IPS DF 19.7 (cell line): ENCODE measurements around the gene FAM25A.
"Not testable (repeated sequence)": the region's sequence is repeated elsewhere in the genome, so short reads cannot be mapped to it uniquely, and the experiment has no call there.

Source experiments
- DNase-seq: peaks from one replicate; pipeline ENCODE4 v3.0.0-alpha.2; 2013; ENCODE audit warnings: low read depth, low spot score

Gene FAM25A

DNA sequence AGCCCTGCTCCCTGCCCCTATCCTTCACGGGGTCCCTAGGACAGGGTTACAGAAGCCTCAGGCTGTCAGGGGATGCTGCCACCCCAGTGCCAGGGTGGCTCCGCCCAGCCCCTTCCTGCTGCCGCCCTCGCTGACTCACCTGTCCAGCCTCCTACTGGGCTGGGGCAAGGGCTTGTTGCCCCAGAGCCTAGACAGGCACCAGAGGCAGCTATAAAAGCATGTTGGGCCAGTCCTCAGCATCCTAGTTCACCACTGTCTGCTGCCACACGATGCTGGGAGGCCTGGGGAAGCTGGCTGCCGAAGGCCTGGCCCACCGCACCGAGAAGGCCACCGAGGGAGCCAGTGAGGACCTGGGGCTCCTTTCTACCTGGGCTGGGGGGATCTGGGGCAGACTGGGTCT lies at the start of gene FAM25A:
FAM25A (plus strand) TSS at position 239 of the 400 bp plus-strand sequence; CDS start at position 270, 31 bp downstream.
- DNase-seq: not testable (repeated sequence)

DNA sequence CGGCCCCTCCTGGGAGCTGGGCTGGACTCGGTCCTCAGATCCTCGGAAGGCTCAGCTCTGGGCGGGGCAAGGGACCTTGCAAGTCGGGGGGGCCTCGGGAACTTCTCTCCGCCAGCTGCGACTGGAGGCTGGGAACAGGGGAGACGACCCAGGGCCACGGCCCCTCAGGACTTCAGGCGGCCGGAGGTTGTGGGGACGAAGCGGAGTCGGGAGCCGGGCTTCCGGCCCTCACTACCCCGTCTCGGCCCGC lies 49.2 kb upstream of the FAM25A start:
- DNase-seq: no peak

GRCh38 chr10:86971232-86971991 lies 48.7 kb upstream of the FAM25A start:
- no peak for DNase-seq

GRCh38 chr10:86972613-86973380 lies 47.3 kb upstream of the FAM25A start:
- no peak for DNase-seq

DNA sequence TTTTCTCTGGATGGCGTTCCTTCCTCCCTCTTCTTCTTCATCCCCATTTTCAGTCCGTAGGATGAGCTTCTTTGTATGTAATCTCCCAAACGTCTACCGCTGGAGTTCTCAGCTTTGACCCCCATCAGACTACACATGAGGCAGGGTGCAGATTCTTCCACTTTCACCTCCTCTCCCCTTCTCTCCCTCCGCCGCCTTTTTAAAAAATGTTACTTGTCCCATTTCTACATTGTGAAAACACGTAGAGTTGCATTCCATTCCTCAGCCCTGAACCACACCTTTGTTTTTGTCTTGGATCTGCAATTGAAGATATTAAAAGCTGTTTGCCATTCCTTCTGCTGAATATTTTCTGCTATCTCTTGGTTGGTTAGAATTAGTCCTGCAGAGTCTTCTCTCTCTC lies 45.6 kb upstream of the FAM25A start:
- no peak for DNase-seq

- DNase-seq: no peak
These were observed 43.6 kb upstream of the FAM25A start for GRCh38 chr10:86976362-86977056.

- not testable (repeated sequence) for DNase-seq
These were observed 41.6 kb upstream of the FAM25A start for GRCh38 chr10:86978457-86978856.

- no peak for DNase-seq
These were observed 40.7 kb upstream of the FAM25A start for GRCh38 chr10:86979296-86979818.

- DNase-seq: no peak
These were observed 40.1 kb upstream of the FAM25A start for GRCh38 chr10:86979977-86980448.

GRCh38 chr10:86981020-86981419 lies 39.1 kb upstream of the FAM25A start:
- not testable (repeated sequence) for DNase-seq

GRCh38 chr10:86981716-86982115 lies 38.4 kb upstream of the FAM25A start:
- DNase-seq: no peak

GRCh38 chr10:86984498-86984897 lies 35.6 kb upstream of the FAM25A start:
- not testable (repeated sequence) for DNase-seq

- DNase-seq: no peak
These were observed 31.6 kb upstream of the FAM25A start for GRCh38 chr10:86988520-86988919.

GRCh38 chr10:86991362-86991761 lies 28.7 kb upstream of the FAM25A start:
- not testable (repeated sequence) for DNase-seq

- DNase-seq: no peak
These were observed 27.6 kb upstream of the FAM25A start for GRCh38 chr10:86992456-86992855.

DNA sequence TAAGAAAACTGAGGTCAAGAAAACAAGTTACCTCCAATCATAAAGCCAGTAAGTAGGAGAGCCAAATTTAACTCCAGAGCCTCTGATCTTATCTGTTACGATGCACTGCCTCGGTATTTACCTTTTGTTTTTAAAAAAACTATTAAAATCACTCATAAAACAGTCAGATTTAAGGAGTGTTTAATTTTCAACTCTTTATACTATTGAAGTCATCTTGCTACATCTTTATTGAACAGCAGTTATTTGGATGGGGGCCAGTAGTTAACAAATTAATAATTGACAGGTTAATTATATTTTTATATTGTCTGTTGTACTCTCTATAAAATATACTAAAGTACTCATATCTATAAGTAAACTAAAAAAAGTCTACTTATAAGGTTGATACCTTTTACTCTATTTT lies 27.2 kb upstream of the FAM25A start:
- DNase-seq: no peak

GRCh38 chr10:86999802-87000403 lies 20.2 kb upstream of the FAM25A start:
- DNase-seq: not testable (repeated sequence)

GRCh38 chr10:87000491-87000890 lies 19.6 kb upstream of the FAM25A start:
- DNase-seq: no peak

GRCh38 chr10:87007124-87007523 lies 13.0 kb upstream of the FAM25A start:
- DNase-seq: not testable (repeated sequence)

DNA sequence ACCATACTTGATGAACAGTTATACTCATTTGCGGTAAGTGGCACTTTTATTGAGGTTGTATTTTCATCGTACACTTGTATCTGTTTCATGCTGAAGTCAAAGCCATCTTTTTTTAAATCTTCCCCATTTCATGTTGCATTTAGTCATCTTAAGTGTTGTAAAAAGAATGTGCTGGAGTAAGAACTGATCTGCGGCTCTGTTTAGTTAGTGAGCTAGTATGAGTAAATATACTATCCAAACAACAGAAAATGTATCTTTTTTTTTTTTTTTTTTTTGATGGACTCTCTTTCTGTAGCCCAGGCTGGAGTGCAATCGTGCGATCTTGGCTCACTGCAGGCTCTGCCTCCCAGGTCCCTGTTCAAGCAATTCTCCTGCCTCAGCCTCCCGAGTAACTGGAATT lies 12.4 kb upstream of the FAM25A start:
- not testable (repeated sequence) for DNase-seq

DNA sequence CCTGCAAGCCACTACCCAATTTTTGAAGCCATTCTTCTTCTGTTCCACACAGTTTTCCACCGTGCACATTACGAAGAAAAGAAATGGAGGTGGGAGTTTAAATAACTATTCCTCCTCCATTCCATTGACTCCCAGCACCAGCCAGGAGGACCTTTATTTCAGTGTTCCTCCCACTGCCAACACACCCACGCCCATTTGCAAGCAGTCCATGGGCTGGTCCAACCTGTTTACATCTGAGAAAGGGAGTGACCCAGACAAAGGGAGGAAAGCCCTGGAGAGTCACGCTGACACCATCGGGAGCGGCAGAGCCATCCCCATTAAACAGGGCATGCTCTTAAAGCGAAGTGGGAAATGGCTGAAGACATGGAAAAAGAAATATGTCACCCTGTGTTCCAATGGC lies 11.8 kb upstream of the FAM25A start:
- DNase-seq: not testable (repeated sequence)
